Stimulated activated CD8-positive, alpha-beta memory T cell treated with anti-CD3 and anti-CD28 coated beads, Interleukin-7, amount 100 ng/mL, for 4 hours (primary cell): ENCODE measurements around the gene FHIT.
"Not testable (repeated sequence)": the region's sequence is repeated elsewhere in the genome, so short reads cannot be mapped to it uniquely, and the experiment has no call there.

Experiments
- DNase-seq, 2 donors: peaks; one replicate each; pipeline ENCODE4 v3.0.0-alpha.2; 2020; ENCODE audit warnings: low read depth in 2 of 2

Gene FHIT

GRCh38 chr3:59836531-59836930 lies 1414.7 kb downstream of the FHIT start:
- no peak for DNase-seq

GRCh38 chr3:59832702-59833101 lies 1418.5 kb downstream of the FHIT start:
- no peak for DNase-seq

GRCh38 chr3:59832241-59832640 lies 1419.0 kb downstream of the FHIT start:
- no peak for DNase-seq

GRCh38 chr3:59831394-59831793 lies 1419.9 kb downstream of the FHIT start:
- DNase-seq, result no peak

GRCh38 chr3:59829527-59829926 lies 1421.7 kb downstream of the FHIT start:
- no peak for DNase-seq

GRCh38 chr3:59824876-59825275 lies 1426.4 kb downstream of the FHIT start:
- DNase-seq, result no peak

GRCh38 chr3:59821274-59821673 lies 1430.0 kb downstream of the FHIT start:
- no peak for DNase-seq

- no peak for DNase-seq
Observed at GRCh38 chr3:59820352-59820934, 1430.8 kb downstream of the FHIT start.

- no peak for DNase-seq
Observed at GRCh38 chr3:59818919-59819300, 1432.3 kb downstream of the FHIT start.

- no peak for DNase-seq
Observed at GRCh38 chr3:59818033-59818918, 1433.0 kb downstream of the FHIT start.

GRCh38 chr3:59817511-59817910 lies 1433.7 kb downstream of the FHIT start:
- no peak for DNase-seq

GRCh38 chr3:59816312-59816711 lies 1434.9 kb downstream of the FHIT start:
- DNase-seq, result no peak

GRCh38 chr3:59813148-59813538 lies 1438.1 kb downstream of the FHIT start:
- no peak for DNase-seq

- no peak for DNase-seq
Observed at GRCh38 chr3:59812237-59813147, 1438.8 kb downstream of the FHIT start.

GRCh38 chr3:59811160-59811559 lies 1440.1 kb downstream of the FHIT start:
- no peak for DNase-seq

GRCh38 chr3:59810606-59811005 lies 1440.6 kb downstream of the FHIT start:
- no peak for DNase-seq

GRCh38 chr3:59809710-59810444 lies 1441.4 kb downstream of the FHIT start:
- DNase-seq, result no peak

GRCh38 chr3:59809016-59809415 lies 1442.2 kb downstream of the FHIT start:
- no peak for DNase-seq

- DNase-seq, result no peak
Observed at GRCh38 chr3:59808446-59808845, 1442.8 kb downstream of the FHIT start.

GRCh38 chr3:59803268-59803667 lies 1448.0 kb downstream of the FHIT start:
- no peak for DNase-seq

- DNase-seq, result not testable (repeated sequence)
Observed at GRCh38 chr3:59802453-59802852, 1448.8 kb downstream of the FHIT start.

GRCh38 chr3:59802045-59802444 lies 1449.2 kb downstream of the FHIT start:
- DNase-seq, result no peak
